Activated effector memory CD4-positive, alpha-beta T cell treated with anti-CD3 and anti-CD28 coated beads, Interleukin-2, amount 50 U/mL, for 16 hours (primary cell): ENCODE data around the gene DGCR8.

Source experiments
- DNase-seq: peaks from one replicate; pipeline ENCODE4 v3.0.0-alpha.2; 2020

The DGCR8 gene

GRCh38 chr22:20127318-20127868, 47.4 kb downstream of the DGCR8 start:
- no peak for DNase-seq

DNA sequence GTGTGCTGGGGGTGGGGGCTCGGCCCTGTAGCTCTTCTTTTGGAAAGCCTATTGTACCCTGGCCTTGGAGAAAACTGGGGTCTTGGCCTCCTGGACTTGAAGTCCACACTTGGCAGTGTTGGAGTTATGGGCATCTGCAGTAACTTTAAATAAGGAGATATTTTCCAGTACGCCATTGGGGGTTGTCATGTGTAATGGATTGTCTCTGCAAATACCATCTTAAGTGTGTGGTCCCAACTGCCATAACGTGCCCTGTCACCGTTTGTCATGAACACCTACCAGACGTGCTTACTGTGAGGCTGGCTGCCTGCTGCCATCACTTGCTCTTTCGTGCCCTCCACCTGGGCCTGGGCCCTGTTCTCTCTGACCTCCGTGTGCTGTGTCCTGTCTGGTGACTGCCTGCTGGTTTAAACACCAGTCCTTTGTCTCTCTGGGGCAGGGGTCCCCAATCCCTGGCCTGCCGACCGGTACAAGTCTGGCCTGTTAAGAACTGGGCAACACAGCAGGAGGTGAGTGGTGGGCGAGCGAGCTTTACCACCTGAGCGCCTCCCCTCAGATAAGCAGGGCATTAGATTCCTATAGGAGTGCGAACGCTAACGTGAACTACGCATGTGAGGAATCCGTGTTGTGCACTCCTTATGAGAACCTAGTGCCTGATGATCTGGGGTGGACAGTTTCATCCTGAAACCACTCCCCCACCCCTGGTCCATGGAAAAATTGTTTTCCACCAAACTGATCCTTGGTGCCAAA, 48.0 kb downstream of the DGCR8 start:
- no peak for DNase-seq

DNA sequence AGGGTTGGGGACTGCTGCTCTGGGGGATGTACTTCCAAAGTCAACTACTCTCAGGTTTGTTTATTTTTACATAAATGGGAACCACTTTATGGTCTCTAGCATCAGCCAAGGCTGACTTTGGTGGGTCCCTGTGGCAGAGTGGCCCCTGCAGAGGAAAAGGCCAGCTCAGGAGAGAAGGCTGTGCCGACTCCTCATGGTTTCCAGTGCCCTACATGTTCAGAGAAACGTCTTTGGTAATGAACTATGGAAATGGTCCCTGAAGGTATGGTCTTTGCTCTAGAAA, 48.5 kb downstream of the DGCR8 start:
- no peak for DNase-seq

GRCh38 chr22:20128902-20129746, 49.1 kb downstream of the DGCR8 start:
- DNase-seq, result peak; percentile 85

- no peak for DNase-seq
Measured at GRCh38 chr22:20129747-20130014, 49.6 kb downstream of the DGCR8 start.

GRCh38 chr22:20130319-20130718, 50.3 kb downstream of the DGCR8 start:
- DNase-seq, result peak; percentile 69

- peak; percentile 93 for DNase-seq
Measured at GRCh38 chr22:20130731-20131596, 50.9 kb downstream of the DGCR8 start.

- peak; percentile 82 for DNase-seq
Measured at GRCh38 chr22:20131597-20131858, 51.5 kb downstream of the DGCR8 start, which contains the start of gene ZDHHC8. TSS of gene ZDHHC8 (plus strand) at chr22:20131804. CDS start at chr22:20131948, 144 bp downstream.

GRCh38 chr22:20131859-20132685, 52.0 kb downstream of the DGCR8 start:
- DNase-seq, result peak; percentile 73

DNA sequence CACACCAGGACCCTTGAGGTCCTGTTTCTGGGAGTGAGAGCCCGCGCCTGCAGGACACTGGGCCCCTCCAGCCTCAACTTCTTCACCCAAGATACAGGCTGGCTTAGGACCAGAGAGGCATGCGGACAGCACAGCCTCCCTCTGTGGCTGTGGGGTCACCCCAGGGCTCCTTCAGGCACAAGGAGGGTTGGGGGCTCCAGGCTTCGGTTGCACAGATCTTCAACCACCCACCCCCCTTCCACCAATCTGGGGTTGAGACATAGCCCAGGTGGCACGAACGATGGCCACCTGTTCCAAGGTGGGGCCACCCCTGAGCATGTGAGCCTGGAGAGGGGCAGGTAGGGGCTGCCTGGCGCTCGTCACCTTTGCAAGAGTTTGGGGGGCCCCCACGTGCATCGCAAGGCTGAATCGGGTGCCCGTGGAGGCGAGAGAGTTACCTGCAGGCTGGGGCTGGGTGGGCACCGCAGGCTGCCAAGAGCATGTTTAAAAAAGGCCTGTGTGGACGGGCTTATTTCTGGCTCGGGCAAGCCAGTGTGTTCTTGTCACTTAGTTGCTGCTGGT, 52.7 kb downstream of the DGCR8 start:
- no peak for DNase-seq

GRCh38 chr22:20133930-20134549, 54.0 kb downstream of the DGCR8 start:
- no peak for DNase-seq

- DNase-seq, result no peak
Measured at GRCh38 chr22:20135265-20135664, 55.2 kb downstream of the DGCR8 start.

DNA sequence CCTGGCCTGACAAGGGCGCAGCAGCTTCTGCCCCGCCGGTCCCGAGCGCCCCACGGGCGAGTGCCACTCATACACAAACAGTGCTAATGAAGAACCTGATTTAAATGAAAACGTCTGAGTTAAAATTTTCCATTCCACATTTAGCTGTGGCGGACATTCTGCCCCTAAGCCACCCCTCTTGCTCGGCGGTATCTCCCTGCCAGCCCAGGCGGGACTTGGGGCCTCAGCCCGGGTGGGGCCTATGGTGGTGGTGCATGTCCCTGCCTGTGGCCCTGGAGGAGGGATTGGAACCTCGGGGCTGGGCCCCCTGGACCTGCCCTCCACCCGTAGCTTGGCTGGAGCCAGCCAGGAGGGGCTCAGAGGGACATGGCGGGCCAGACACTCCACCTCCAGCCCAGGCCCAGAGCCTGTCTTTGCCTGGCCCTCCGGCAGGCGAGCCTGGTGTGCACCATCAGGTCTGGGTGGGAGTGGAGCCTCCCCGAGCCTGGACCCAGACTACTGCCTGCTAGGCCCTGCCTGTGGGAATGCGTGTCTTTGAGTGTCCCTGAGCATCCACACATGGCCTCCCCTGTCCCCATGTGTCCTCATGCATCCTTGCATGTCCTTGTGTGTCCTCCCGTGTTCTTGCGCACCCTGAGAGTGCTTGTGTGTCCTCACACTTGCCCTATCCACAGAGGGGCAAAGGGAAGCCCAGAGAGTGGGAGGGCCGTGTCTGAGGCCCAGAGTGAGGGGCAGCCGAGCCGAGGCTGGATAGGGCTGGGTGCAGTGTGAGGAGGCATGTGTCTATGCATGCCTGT, 56.0 kb downstream of the DGCR8 start:
- no peak for DNase-seq

- DNase-seq, result no peak
Measured at GRCh38 chr22:20136603-20136873, 56.5 kb downstream of the DGCR8 start.

DNA sequence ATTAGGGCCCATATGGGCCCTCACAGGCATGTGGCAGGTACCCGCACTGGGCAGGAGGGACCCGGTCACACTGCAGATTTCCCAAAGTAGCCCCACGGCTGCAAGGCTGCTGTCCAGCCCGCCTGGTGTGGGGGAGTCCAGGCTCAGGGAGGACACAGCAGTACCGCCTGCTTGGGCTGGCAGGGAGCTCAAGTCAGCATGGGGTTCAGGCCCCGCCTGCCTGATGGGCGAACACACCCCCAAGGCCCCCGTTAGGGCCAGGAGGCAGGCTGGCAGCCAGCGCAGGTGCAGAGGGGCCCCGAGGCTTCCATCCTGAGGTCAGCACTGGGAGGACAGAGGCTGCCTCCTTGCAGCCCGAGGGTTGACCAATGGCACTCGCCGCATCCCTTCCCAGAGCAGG, 57.1 kb downstream of the DGCR8 start:
- no peak for DNase-seq

GRCh38 chr22:20137671-20138416, 57.8 kb downstream of the DGCR8 start:
- no peak for DNase-seq

- DNase-seq, result no peak
Measured at GRCh38 chr22:20138417-20138738, 58.3 kb downstream of the DGCR8 start.

DNA sequence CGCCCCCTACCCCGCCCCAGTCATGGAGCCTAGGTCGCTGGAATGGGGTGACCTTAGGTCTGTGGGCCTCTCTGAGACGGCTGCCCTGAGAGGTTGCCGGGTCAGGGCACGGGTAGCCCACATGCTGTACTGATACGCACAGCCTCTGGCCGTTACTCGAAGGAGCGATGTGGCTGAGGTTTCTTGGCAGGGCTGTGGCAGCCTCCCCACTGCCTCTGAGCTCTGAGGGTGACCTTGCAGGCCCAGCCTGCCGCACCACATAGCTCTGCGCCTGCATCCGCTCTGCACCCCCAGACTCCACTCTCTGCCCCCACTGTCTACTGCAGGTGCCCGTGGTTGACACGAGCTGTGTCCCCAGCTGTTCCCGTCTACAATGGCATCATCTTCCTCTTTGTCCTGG, 58.8 kb downstream of the DGCR8 start:
- no peak for DNase-seq

DNA sequence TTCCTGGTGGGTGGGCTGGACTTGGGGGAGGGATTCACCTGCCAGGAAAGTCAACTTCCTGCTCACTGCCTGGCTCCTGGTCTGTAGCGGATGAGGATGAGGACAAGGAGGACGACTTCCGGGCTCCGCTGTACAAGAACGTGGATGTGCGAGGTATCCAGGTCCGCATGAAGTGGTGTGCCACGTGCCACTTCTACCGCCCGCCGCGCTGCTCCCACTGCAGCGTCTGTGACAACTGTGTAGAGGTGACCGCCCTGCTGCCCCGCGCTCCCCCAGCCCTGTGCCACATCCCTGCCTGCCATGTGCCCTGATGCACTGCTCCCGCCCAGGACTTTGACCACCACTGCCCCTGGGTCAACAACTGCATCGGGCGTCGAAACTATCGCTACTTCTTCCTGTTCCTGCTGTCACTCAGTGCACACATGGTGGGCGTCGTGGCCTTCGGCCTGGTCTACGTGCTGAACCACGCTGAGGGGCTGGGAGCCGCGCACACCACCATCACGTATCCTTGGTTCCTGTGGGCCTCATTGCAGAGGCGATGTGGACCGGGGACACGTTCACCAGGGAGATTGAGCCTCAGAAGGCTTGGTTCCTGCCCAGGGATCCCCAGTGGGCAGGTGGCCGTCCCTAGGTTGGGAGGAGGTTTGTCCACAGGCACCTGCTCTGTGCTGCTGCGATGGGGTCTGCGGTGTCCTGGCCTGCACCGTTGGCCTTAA, 59.5 kb downstream of the DGCR8 start:
- DNase-seq, result no peak

DNA sequence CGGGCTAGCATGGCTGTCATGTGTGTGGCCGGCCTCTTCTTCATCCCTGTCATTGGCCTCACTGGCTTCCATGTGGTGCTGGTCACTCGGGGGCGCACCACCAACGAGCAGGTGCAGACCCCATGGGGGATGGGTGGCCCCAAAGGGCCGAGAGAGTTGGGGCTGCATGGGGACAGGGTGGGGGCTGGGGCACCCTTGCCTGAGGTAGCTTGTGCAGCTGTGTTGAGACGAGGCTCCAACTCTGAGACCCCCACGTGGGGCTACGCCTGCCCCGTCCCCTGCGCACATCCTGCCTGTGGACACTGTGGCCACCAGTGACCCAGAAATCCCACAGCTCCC, 60.0 kb downstream of the DGCR8 start:
- DNase-seq, result no peak
